AG09309 (cell line): ENCODE data around the gene AMDHD2.

Experiments used
- DNase-seq: peaks from one replicate; pipeline ENCODE4 v3.0.0-alpha.2; 2010; ENCODE audit warnings: low read depth
- H3K4me3 ChIP-seq: 2 replicates; pipeline ENCODE4 v1.5.1; 2011; ENCODE audit warnings: mild to moderate bottlenecking, low read depth, low read length, moderate library complexity; ENCODE audit not compliant: control insufficient read depth
- TF ChIP-seq, protein P1 (sequence below): IDR thresholded peaks from 2 replicates; pipeline ENCODE4 v1.5.1; 2011; ENCODE audit warnings: mild to moderate bottlenecking, low read depth, low read length, inconsistent platforms; ENCODE audit not compliant: insufficient read depth, control insufficient read depth; ENCODE audit errors: missing control alignments

The AMDHD2 gene

DNA sequence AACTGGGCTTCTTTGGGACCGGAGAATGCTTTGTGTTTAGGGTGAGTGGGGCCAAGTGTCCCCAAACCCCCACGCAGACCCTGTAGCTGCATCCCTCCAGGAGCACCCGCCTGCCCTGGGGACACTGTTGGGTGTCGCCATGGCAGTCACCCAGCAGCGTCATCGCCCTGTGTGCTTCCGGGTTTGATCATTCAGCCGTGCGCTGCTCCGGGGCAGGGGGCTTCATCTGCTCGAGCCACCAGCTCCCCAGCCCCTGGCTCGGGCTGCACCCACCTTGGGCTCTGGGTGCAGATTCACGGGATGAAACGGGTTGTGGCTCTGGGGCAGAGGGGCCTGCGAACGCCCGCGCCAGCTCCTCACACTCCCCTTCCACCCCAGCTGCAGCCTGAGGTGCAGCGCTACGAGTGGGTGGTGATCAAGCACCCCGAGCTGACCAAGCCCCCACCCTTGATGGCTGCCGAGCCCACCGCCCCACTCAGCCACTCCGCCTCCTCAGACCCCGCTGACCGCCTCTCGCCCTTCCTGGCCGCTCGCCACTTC, 20.2 kb upstream of the AMDHD2 start:
- TF ChIP-seq, protein P1, sequence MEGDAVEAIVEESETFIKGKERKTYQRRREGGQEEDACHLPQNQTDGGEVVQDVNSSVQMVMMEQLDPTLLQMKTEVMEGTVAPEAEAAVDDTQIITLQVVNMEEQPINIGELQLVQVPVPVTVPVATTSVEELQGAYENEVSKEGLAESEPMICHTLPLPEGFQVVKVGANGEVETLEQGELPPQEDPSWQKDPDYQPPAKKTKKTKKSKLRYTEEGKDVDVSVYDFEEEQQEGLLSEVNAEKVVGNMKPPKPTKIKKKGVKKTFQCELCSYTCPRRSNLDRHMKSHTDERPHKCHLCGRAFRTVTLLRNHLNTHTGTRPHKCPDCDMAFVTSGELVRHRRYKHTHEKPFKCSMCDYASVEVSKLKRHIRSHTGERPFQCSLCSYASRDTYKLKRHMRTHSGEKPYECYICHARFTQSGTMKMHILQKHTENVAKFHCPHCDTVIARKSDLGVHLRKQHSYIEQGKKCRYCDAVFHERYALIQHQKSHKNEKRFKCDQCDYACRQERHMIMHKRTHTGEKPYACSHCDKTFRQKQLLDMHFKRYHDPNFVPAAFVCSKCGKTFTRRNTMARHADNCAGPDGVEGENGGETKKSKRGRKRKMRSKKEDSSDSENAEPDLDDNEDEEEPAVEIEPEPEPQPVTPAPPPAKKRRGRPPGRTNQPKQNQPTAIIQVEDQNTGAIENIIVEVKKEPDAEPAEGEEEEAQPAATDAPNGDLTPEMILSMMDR: no peak
- H3K4me3 ChIP-seq: no peak overlapping the region
- DNase-seq: no peak

DNA sequence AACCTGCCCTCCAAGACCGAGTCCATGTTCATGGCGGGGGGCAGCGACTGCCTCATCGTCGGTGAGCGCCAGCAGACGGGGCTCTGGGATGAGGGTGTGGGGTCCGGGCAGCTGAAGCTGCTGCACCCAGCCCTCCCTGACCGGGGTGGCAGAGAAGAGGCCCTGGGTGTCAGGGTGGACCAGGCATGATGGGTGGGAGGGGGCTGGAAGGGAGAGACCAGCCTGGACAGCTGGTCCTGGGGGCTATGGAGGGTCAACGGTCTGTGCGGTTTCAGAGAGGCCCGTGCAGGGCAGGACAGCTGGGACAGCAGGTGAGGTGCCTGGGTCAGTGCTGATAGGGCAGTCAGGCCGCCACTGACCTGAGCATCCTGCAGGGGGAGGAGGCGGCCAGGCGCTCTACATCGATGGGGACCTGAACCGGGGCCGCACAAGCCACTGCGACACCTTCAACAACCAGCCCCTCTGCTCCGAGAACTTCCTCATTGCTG, 19.7 kb upstream of the AMDHD2 start:
- DNase-seq: no peak
- H3K4me3 ChIP-seq: no peak overlapping the region
- TF ChIP-seq, protein P1: no peak

- TF ChIP-seq, protein P1: peak; percentile 96
- no peak overlapping the region for H3K4me3 ChIP-seq
- no peak for DNase-seq
These were observed 19.0 kb upstream of the AMDHD2 start for GRCh38 chr16:2500918-2501750.

DNA sequence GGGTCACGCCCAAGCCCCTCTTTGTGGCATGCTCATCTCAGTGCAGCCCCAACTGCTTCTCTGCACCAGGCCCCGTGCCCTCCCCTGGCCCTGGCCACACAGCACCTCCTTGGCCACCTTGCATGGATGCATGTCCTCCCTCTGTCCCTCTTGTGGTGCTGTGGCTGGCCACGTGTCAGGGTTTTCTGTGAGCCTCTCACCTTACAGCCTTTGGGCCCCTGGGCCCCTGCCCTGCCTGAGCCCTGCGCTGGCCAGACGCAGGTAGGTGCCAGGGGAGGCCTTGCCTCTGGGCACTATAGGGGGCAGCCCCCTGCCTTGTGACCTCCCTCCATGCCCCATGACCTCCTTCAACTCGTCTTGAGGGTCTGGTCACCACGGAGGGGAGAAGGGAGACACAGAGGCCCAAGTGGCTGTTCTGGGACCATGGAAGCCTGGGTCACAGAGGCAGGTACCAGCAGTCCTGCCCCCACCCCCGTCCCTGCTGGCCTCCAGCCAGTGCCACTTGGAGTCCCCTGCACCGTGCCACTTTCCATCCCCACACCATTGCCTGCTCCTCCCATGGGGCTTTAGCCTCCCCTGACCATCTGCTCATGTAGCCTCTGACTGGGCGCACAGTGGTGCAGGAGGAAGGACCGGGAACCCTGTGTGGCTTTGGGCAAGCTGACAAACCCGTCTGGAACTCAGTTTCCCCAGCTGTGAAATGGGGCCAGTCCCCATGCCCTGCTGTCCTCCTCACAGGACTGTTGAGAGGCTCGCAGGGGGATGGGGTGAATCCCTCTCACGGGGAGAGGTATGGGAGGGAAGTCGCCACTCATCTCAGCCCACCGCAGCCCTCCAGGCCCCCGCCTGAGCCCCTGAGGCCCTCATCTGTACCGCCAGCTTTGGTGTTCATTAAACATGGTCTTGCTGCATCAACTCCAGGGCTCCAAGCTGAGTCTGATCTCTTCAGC, 17.9 kb upstream of the AMDHD2 start:
- DNase-seq: no peak
- H3K4me3 ChIP-seq: no peak overlapping the region
- TF ChIP-seq, protein P1: no peak

DNA sequence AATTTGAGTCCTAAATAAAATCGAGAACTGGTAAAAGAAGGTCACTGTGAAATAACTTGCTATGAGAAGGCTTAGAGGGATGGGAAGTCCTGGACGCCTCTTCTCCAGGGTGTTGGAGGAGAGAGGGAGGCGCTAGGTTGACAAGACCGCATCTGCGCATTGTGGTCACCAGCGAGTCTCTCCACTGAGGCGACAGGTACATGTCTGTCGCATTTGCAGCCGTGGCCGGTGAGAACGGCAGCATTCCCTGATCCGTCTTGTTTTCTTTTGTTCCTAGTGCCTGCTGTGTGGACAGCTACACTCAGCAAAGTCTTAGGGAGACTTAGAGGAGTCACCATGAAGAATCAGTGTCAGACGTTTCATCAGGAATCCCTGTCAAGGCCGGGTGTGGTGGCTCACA, 14.5 kb upstream of the AMDHD2 start:
- H3K4me3 ChIP-seq: no peak overlapping the region
- TF ChIP-seq, protein P1: no peak
- no peak for DNase-seq

GRCh38 chr16:2507052-2507659, 13.0 kb upstream of the AMDHD2 start:
- DNase-seq: no peak
- TF ChIP-seq, protein P1: no peak
- H3K4me3 ChIP-seq: no peak overlapping the region
